OCI-LY7 (cell line): ENCODE data around the gene TTC22.

Source experiments
- EZH2phosphoT487 ChIP-seq: fragments of 200-600 bp; sonication (generic); IDR thresholded peaks from 2 replicates; pipeline ENCODE4 v1.6.1; 2018; ENCODE audit warnings: low read depth, borderline replicate concordance, mild to moderate bottlenecking, mixed run types, antibody characterized with exemption, low read length, moderate library complexity, mixed read lengths
- TF ChIP-seq, protein P1 (sequence below): fragments of 200-600 bp; sonication (generic); conservative IDR thresholded peaks from 2 replicates; pipeline ENCODE4 v1.5.1; 2014; ENCODE audit warnings: mild to moderate bottlenecking, antibody characterized with exemption, low read length, moderate library complexity, mixed read lengths

DNA sequence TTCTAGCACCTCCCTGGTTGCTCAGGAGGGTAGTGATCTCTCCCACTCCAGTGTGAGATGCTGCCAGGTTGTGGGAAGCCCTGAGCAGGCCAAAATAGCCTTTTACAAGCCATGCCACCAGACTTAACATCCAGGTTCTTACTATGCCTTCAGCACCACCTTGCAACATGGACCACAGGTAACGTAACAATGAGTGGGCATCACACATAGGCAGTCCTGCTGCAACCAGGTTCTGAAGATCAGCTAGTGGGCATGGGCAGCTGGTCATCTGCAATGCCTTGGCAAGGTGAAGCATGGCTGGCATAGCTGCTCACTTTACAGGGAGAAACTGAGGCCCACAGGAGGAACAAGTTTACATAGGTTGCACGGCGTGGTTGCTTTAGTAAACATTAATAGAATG is 45.2 kb upstream of the TTC22 start:
- TF ChIP-seq EZH2phosphoT487: no peak
- TF ChIP-seq, protein P1, sequence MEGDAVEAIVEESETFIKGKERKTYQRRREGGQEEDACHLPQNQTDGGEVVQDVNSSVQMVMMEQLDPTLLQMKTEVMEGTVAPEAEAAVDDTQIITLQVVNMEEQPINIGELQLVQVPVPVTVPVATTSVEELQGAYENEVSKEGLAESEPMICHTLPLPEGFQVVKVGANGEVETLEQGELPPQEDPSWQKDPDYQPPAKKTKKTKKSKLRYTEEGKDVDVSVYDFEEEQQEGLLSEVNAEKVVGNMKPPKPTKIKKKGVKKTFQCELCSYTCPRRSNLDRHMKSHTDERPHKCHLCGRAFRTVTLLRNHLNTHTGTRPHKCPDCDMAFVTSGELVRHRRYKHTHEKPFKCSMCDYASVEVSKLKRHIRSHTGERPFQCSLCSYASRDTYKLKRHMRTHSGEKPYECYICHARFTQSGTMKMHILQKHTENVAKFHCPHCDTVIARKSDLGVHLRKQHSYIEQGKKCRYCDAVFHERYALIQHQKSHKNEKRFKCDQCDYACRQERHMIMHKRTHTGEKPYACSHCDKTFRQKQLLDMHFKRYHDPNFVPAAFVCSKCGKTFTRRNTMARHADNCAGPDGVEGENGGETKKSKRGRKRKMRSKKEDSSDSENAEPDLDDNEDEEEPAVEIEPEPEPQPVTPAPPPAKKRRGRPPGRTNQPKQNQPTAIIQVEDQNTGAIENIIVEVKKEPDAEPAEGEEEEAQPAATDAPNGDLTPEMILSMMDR: no peak
